ENCODE measurements around the gene TTC5.
"Not testable (repeated sequence)": the region's sequence is repeated elsewhere in the genome, so short reads cannot be mapped to it uniquely, and the experiment has no call there.

TTC5 gene

DNA sequence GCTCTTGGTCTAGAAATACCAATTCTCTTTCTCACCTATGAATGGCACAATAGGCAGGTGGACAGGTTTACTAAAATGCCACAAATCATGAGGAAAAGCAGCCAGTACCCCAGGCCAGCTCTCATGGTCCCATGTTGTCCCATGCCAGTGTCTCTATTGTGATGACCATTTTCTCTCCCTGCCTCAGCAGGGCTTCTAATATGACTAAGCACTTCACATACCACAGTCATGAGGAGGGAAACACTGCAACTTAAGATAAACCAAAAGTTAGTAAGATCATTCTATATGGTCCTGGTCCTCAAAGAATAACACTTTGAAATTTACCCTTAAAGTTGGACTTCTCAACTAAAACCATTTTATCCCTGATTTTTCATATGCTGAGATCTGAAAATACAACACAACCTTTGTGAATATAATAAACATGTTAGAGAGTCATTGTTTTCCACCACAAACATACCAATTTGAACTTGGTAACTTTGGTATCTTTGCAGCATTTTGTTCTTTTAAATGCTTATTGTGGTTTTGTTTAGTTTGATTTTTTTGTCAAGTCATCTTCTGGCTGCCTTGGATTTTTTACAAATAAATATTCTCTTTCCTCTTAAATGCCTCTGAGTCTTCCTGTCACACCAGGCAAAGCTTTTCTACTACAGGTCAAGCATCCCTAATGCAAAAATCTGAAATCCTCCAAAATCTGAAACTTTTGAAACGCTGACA lies 3.6 kb downstream of the TTC5 start:
- no peak for DNase-seq (ENCODE audit: low read depth, low spot score)

DNA sequence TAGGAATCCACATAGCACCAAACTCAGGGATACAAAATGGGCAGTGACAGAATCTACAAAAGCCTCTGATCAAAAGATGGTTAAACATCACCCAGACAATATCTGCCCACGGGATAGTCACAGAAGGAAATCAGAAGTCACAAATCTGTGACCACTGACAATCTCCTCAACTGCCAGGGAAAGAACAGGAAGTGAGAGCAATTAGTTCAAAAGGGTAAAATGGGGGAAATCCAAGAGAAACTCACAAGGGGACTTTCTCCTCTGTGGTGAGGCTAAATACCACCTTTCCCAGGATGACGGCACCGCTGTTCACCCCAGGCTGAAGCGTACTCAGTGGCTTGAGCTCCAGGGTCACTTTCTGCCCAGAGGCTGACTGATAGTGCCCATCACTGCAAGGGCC lies 10.7 kb downstream of the TTC5 start:
- no peak for DNase-seq (ENCODE audit: low read depth, low spot score)

DNA sequence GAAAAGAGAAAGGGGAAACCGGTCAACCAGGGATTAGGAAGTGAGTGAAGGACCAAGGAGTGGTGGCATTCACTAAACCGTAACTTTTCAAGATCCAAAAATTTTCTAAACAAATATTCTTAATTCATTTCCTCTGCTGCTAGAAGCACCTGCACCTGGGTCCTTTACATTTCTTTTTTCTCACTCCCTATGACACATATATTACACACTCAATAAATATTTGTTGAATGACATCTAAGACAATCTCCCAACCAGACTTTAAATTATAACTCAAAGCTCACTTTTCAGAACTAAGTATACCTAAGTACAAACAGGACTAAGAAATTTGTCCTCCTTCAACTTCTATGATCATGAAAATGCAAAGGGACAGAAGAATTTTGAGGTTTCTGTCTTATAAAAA lies 11.1 kb downstream of the TTC5 start:
- no peak for DNase-seq (ENCODE audit: low read depth, low spot score)

DNA sequence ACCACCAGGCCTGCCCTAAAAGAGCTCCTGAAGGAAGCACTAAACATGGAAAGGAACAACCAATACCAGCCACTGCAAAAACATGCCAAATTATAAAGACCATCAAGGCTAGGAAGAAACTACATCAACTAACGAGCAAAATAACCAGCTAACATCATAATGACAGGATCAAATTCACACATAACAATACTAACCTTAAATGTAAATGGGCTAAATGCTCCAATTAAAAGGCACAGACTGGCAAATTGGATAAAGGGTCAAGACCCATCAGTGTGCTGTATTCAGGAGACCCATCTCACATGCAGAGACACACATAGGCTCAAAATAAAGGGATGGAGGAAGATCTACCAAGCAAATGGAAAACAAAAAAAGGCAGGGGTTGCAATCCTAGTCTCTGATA lies 23.8 kb downstream of the TTC5 start:
- not testable (repeated sequence) for DNase-seq (ENCODE audit: low read depth, low spot score)

DNA sequence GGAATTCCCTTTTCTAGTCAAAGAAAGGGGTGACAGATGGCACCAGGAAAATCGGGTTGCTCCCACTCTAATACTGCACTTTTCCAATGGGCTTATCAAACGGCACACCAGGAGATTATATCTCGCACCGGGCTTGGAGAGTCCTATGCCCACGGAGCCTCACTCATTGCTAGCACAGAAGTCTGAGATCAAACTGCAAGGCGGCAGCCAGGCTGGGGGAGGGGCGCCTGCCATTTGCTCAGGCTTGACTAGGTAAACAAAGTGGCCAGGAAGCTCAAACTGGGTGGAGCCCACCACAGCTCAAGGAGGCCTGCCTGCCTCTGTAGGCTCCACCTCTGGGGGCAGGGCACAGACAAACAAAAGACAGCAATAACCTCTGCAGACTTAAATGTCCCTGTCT lies 25.5 kb downstream of the TTC5 start:
- not testable (repeated sequence) for DNase-seq (ENCODE audit: low read depth, low spot score)

DNA sequence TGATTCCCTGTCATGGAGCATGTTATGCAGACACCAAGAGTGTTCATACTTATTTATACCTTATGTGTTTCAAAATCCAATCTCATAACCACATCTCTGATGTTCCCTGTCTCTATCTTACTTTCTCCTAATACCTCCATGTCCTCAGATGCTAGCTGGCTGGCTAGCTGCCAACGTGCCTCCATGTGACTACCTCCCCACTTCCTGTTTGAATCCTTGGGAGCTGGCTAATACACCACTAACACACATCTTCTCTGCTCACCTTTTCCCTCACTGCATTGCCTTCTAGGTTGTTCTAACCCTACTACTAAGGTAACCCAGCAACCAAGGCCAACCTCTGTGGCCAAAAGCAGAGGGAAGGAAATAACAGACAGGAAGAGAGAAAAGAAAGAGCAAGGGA lies 27.3 kb downstream of the TTC5 start:
- DNase-seq (ENCODE audit: low read depth, low spot score) = no peak

DNA sequence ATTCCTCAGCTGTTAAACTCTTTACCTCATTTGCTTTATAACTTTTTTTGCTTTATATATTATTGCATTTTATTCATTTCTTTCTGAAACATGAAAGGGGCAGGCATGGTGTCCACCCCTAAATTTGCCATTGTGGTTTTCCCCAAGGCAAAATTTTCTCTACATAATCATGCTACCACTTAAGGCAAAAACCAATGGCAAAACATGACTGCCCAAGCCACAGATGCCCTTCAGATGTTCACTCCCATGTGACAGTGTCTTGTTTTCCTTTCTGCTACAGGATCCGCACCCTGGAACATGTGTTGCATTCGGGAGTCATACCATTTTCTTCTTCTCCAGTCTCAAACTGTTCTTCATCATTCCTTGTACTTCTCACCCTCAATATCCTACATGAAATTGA lies 28.3 kb downstream of the TTC5 start:
- DNase-seq (ENCODE audit: low read depth, low spot score) = no peak

DNA sequence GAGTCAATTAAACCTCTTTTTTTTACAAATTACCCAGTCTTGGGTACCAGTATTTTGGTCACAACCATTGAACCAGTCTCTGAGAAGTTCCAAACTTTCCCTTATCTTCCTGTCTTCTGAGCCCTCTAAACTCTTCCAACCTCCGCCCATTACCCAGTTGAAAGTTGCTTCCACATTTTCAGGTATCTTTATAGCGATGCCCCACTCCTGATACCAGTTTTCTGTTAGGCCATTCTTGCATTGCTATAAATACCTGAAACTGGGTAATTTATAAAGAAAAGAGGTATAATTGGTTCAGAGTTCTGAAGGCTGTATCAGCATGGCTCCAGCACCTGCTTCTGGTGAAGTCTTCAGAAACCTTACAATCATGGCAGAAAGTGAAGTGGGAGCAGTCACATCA lies 31.7 kb downstream of the TTC5 start:
- no peak for DNase-seq (ENCODE audit: low read depth, low spot score)

DNA sequence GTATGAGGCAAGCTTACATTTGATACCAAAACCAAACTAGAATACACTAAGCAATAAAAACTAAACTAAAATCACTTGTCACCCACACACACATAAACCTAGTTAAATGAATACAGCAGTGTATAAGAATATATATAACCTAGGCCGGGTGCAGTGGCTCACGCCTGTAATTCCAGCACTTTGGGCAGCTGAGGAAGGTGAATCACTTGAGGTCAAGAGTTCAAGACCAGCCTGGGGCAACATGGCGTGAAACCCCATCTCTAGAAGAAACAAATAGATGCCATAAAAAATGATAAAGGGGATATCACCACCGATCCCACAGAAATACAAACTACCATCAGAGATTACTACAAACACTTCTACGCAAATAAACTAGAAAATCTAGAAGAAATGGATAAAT lies 41.4 kb downstream of the TTC5 start:
- not testable (repeated sequence) for DNase-seq (ENCODE audit: low read depth, low spot score)

DNA sequence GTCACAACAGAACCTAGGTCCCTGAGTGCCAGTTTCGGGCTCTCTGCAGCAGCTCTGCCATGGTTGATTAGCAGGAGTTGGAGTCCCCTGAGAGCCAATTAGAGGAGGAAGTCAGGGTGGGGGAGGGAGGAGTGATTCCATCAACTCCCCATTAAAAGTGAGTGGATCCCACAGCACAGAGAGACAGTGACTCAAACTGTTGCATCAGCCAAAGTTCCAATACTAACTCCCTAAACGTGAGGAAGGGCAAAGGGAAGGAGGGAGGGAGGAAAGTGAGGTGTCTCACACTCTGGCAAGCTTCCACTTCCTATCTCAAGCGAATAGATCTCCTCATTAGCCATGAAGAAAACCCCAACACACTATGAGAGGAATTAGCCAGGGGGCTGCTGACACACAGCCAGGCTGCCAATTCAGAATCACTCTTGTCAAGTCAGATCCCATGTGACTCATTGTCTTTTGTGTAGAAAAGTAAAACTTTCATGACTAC lies 43.1 kb downstream of the TTC5 start:
- no peak for DNase-seq (ENCODE audit: low read depth, low spot score)

DNA sequence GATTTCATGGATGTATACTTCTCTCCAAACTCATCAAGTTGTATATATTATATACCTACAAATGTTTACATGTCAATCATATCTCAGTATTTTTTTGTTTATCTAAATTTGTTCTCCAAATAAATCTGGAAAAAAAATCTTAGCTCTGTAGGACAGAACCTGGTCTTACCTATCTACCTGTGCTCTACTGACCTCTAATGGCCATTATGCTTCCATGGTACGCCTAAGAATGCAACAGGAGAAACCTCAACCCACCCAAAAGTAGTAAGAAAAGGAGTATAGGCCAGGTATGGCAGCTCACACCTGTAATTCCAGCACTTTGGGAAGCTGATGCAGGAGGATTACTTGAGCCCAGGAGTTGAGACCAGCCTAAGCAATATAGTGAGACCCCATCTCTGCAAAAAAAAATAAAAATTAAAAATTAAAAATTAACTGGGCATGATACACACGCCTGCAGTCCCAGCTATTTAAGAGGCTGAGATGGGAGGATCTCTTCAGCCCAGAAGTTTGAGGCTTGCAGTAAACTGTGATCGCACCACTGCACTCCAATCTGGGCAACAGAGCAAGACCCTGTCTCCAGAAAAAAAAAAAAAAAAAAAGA lies 58.0 kb downstream of the TTC5 start:
- no peak for DNase-seq (ENCODE audit: low read depth, low spot score)
